GM21526 (cell line): Measurements from ENCODE around the gene KRT79.

Experiments
- ATAC-seq: cut with Tn5 transposase; IDR thresholded peaks from one replicate; pipeline ENCODE4 v1.9.1; 2021; ENCODE audit warnings: moderate library complexity; ENCODE audit not compliant: unreplicated experiment, low FRiP score

The KRT79 gene

DNA sequence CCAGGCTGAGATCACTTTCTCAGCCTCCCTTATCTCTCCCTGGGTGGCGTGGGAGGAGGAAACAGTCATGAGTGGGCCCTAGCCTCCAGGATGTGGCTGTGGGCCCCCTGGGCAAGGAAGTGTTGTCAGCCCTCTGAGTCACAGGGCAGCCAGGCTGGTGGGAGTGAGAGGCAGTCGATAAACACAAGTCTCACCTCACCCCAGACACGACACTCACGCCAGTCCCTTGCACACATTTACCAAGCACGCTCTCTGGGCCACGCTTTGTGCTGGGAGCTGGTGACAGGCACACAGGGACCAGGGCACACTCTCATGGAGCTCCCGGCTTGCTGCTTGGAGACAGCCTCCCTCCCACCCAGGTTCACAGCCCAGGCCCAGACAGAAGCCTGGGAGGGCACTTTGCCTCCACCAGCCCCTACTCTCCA, 1.9 kb upstream of the KRT79 start:
- no peak for ATAC-seq

GRCh38 chr12:52835271-52836041, 1.3 kb upstream of the KRT79 start:
- no peak for ATAC-seq

- no peak for ATAC-seq
Observed at GRCh38 chr12:52834727-52835001, 553 bp upstream of the KRT79 start.

GRCh38 chr12:52832985-52833905, 866 bp downstream of the KRT79 start:
- ATAC-seq: no peak

DNA sequence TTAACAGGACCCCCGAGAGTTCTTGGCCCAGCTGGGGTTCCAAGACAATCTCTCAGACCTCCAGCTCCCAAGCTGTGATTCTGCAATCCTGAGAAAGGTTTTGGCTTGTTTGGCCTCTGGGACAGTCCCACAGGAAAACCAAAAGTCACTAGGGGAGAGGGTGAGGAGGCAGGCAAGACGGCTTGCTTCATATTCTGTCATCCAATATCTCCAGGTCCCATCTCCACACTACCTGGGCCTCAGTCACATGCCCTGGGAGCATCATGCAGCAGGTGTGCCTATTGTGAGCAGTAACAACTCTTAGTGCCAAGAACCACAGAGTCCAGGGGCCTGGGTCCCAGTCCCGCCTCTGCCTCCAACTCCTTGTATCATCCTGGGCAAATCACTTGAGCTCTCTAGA, 1.7 kb downstream of the KRT79 start:
- ATAC-seq: no peak

DNA sequence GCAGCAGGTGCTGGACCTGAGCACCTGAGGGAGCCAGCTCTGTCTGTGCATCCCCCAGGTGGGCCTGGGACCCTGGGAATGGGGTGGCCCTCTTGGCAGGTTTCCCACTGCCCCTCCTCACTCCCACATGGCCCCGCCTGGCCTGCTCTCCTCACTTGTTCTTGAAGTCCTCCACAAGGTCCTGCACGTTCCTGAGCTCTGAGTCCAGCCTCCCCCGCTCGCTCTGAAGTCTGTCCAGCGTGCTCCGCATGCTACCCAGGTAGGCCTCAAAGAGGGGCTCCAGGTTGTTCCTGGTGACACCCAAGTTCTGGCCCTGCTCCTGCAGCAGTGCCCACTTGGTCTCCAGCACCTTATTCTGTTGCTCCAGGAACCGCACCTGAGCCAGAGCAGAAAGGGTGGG, 2.9 kb downstream of the KRT79 start:
- no peak for ATAC-seq

GRCh38 chr12:52829986-52830770, 3.9 kb downstream of the KRT79 start:
- no peak for ATAC-seq

DNA sequence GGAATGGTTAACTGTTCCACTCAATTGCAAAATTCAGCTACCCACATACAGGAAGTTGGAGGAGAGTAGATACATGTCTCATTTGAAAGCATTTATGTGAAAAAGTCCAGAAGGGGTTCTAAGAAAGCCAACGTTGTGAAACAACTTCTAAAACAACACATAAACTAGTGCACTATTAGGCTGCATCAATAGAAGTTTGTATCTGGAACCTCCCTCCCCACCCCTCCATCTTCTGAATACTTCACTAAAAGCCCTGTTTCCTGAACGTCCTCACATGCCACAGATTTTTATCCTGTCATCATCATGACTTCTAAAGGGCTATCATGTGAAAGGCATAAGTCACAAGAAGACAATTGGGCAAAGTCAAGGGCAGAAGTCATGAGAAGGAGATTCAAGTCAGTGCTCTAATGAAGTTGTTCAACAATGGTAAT, 5.5 kb downstream of the KRT79 start:
- ATAC-seq: no peak

GRCh38 chr12:52828156-52828555, 6.0 kb downstream of the KRT79 start:
- ATAC-seq: no peak

DNA sequence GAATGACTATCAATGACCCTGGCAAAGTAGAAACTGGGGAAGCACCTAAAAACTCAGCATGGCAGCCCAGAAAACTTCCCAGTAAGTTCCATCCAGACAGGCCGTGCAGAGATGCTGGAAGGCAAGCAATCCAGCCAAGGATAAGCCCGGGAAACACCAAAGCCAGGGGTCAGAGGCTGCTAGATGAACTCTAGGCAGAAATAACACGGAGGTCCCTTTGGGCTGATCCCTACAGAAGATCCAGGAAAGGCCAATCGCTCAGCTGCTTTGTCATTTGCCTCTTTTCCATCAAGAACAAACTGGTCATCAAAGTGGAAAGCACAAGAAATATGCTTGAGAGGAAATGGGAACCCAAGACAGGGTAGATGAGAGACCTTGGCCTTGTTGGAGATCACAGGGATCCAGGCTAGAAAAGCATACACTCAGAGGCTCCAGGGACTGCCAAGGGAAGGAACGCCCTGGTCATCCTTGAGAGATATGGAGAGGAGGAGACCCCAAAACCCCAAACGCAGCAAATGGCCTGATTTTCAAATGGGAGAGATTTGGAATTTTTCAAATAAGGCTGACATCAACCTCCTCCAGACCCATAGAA, 6.5 kb downstream of the KRT79 start:
- no peak for ATAC-seq

GRCh38 chr12:52826611-52827498, 7.3 kb downstream of the KRT79 start:
- no peak for ATAC-seq

GRCh38 chr12:52825961-52826360, 8.2 kb downstream of the KRT79 start:
- ATAC-seq: no peak

DNA sequence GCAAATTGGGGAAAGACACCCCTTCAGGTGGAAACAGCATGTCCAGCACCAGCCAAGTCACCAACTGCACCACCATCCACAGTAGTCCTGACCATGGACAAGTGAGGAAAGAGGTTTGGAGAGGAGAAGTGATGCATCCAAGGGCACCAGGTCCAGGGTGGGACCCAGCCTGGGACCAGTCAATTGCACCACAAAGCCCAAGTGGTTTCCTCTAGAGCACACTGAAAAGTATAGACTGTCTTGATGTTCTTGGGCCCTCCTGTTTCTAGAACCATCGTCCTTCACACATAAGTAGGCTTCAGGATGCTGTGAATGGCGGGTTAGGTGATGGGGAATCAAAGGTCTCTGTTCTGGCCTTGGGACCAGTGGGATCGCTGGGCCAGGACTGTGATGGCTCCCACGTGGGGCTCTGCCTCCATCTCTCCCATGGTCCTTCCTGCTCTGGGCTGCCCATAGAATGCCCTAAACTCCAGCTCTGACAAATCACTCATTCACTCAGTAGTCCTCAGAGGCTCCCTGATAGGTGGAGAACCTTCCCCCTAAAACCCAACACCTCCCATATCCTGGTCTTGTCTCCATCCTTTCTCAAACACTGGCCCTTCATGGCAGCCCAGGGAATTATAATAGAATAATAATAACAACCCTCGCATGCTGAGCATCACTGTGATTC, 9.2 kb downstream of the KRT79 start:
- ATAC-seq: no peak

DNA sequence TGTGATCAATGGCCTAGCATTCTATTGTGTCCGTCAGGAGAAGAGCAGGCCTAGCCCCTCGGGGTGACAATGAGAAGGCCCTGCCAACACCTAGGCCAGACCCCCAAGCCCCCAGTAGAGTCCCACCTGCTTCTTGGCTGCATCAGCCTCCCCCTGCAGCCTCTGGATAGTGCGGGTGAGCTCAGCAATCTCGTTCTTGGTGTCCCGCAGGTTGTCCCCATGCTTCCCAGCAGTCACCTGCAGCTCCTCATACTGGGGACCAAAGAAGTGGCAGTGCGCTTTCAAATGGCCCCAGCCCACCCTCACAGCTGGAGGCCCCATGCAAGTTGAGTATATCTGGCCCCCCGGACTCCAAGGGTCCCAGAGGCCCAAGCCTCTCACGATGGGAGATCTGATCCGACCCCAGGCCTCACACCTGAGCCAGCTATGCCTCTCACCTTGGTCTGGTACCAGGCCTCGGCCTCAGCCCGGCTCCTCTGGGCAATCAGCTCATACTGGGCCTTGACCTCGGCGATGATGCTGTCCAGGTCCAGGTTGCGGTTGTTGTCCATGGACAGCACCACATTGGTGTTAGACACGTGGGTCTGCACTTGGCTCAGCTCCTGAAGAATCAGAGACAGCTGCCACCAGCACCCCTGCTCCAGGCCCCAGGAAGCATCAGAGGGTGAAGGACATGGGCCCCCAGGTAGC, 10.2 kb downstream of the KRT79 start:
- ATAC-seq: no peak

GRCh38 chr12:52822771-52823510, 11.2 kb downstream of the KRT79 start:
- ATAC-seq: no peak

DNA sequence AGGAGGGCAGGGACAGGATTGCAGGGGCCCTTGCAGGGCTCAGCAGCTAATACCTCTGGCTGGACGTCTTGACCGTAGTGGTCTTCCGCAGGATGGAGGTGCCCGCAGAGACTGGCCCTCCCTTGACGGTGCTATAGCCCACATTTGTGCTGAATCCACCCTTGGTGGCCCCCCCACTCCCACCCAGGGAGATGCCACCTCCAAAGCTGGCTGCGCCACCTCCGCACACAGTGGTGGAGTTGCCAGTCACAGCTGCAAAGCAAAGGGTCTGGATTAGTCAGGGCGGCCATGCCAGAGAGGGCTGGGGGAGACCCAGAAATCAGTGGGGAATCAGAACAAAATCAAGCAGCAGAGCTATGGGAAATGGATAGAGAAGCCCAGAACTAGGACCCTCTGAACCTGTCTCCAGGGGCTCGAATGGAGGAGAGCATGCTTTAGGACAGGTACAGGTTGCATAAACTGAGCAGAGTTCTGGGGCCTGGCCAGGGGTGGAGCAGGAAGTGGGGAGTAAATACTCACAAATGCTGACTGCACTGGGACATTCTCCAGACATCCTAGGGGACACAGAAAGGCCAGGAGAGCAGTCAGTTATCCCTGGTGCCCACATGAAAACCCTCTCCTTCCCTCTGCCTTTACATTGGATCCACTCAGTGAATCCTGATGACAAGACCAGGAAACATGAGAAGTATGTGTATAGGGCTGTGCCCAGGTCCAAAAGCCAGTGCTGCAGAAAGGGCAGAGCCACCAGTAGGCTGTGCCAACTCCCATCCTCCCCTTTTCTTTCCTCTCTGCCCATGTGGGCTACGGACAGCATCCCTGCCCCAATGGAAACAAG, 12.1 kb downstream of the KRT79 start:
- ATAC-seq: no peak

DNA sequence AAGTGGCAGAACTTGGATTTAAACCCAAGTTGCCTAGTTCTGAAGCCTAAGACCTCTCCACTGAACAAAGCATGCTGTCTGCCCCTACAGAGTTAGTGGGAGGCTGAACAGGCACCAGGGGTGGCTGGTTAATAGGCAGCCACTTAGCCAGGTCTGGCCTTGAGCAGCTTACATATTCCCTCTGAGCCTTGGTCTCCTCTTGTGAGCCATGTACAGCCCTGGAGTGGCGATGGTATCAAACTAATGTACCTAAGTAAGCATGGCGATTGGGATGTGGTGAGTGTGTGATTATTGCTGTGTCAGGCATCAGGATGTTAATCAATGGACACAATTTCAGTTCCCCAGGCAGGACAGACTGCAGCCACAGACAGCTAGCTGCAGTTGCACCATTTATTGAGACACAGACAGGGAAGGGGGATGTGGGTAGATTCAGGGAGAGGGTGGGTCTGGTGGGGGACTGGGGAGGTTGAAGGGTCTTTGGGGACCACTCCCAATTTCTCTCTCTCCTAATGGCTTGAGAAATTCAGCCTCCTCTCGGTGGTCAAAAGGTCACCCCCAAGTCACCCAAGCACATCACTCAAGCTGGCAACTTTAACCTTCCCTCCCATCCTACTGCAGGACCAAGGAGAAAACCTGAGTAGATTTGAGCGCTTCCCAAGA, 12.9 kb downstream of the KRT79 start:
- no peak for ATAC-seq
